A549 treated with Mapracorat at 1 μM for 4 hours (cell line): ENCODE measurements around the gene CLNS1A. TPM values are rescaled to one million over a fixed set of nuclear protein-coding genes. Genes with fewer than 3 reads are reported as not detected.

Experiments
- total RNA-seq: library from RNA; stranded (reverse); fragments of 200-300 nt; extraction: Qiagen RNA extraction; gene quantifications from 5 replicates; pipeline ENCODE4 v1.2.3, GENCODE V29; 2022

CLNS1A gene
- total RNA-seq, result 142 to 181 TPM (median 146 TPM) in 5 replicates

GRCh38 chr11:77637345-77638165, at the start of gene CLNS1A:
Gene CLNS1A, minus strand, starts transcription at chr11:77637794. Its CDS starts 80 bp downstream, at chr11:77637714.

GRCh38 chr11:77589521-77590193, 47.9 kb downstream of the CLNS1A start, which contains the start of gene AQP11:
Gene AQP11, plus strand, starts transcription at chr11:77589953. Its CDS starts 40 bp downstream, at chr11:77589993.

Other genes with a start within 250 kb of the CLNS1A start
- gene PAK1, start 163.7 kb downstream of the CLNS1A start, total RNA-seq, result 20.6 to 23.5 TPM (median 21.9 TPM) in 5 replicates
- 0.94 to 1.7 TPM (median 1.6 TPM) in 5 replicates for gene AQP11, start 47.8 kb downstream of the CLNS1A start, total RNA-seq
- gene RSF1, start 182.9 kb upstream of the CLNS1A start, total RNA-seq, result 12.4 to 19.7 TPM (median 16.9 TPM) in 5 replicates
- 23.6 to 40.2 TPM (median 26.1 TPM) in 5 replicates for gene AAMDC, start 183.3 kb upstream of the CLNS1A start, total RNA-seq